WTC11 (cell line): ENCODE data around the gene VIPR2. TPM values are rescaled to one million over a fixed set of nuclear protein-coding genes. Genes with fewer than 3 reads are reported as not detected.

Experiments
- ATAC-seq: fragments of 200-7000 bp; cut with Tn5 transposase; 2 replicates; pipeline ENCODE4 v1.10.0; 2021; ENCODE audit warnings: mild to moderate bottlenecking, moderate library complexity
- CTCF ChIA-PET: fragments of 300-600 bp; sonication (Branson Sonifier 250); formaldehyde crosslinking; loops from one replicate; lab custom pipeline; 2021; ENCODE audit warnings: antibody characterized with exemption; lab: Charles Lee
- POLR2A ChIA-PET: fragments of 350-600 bp; sonication (Branson Sonifier 250); formaldehyde crosslinking; loops from one replicate; lab custom pipeline; 2021; ENCODE audit warnings: antibody characterized with exemption; lab: Charles Lee
- DNase-seq: peaks from one replicate; pipeline ENCODE4 v3.0.0; 2021; ENCODE audit warnings: low spot score
- H3K27ac Mint-ChIP-seq: 2 replicates; pipeline ENCODE4 v1.8.0; 2021; ENCODE audit warnings: mixed read lengths
- H3K27me3 Mint-ChIP-seq: 2 replicates; pipeline ENCODE4 v1.8.0; 2021; ENCODE audit warnings: low read depth, mild to moderate bottlenecking, moderate library complexity, mixed read lengths
- H3K36me3 Mint-ChIP-seq: 2 replicates; pipeline ENCODE4 v1.8.0; 2021; ENCODE audit warnings: mixed read lengths
- H3K4me1 Mint-ChIP-seq: 2 replicates; pipeline ENCODE4 v1.8.0; 2022; ENCODE audit warnings: mixed read lengths
- H3K4me3 Mint-ChIP-seq: 2 replicates; pipeline ENCODE4 v1.8.0; 2021; ENCODE audit warnings: mild to moderate bottlenecking, moderate library complexity, mixed read lengths
- H3K9me3 Mint-ChIP-seq: 2 replicates; pipeline ENCODE4 v1.8.0; 2021; ENCODE audit warnings: mixed read lengths
- AFF4 ChIP-seq: sonication (generic); formaldehyde crosslinking; IDR thresholded peaks from 2 replicates; pipeline ENCODE4 v1.8.1; 2023; ENCODE audit warnings: mild to moderate bottlenecking, missing genetic modification reagents, borderline replicate concordance
- AR ChIP-seq: fragments of 250-450 bp; sonication (Bioruptor Pico); IDR thresholded peaks from 2 replicates; pipeline ENCODE4 v1.9.0; 2021; ENCODE audit warnings: mild to moderate bottlenecking
- CBFB ChIP-seq: sonication (generic); formaldehyde crosslinking; IDR thresholded peaks from 2 replicates; pipeline ENCODE4 v1.8.1; 2022; ENCODE audit warnings: mild to moderate bottlenecking, low read depth, missing genetic modification reagents
- CDX4 ChIP-seq: fragments of 250-450 bp; sonication (Bioruptor Pico); IDR thresholded peaks from 2 replicates; pipeline ENCODE4 v1.9.0; 2021; ENCODE audit warnings: moderate library complexity, mild to moderate bottlenecking, inconsistent platforms, borderline replicate concordance
- CREB1 ChIP-seq: sonication (generic); formaldehyde crosslinking; IDR thresholded peaks from 2 replicates; pipeline ENCODE4 v1.8.0; 2023; ENCODE audit warnings: mild to moderate bottlenecking, missing genetic modification reagents
- EMX1 ChIP-seq: fragments of 250-450 bp; sonication (Bioruptor Pico); IDR thresholded peaks from 2 replicates; pipeline ENCODE4 v1.8.0; 2021; ENCODE audit warnings: mild to moderate bottlenecking
- GTF2I ChIP-seq: fragments of 250-450 bp; sonication (Bioruptor Pico); conservative IDR thresholded peaks from 2 replicates; pipeline ENCODE4 v1.4.0; 2021; ENCODE audit warnings: mild to moderate bottlenecking
- HMGA2 ChIP-seq: fragments of 250-450 bp; sonication (Bioruptor Pico); IDR thresholded peaks from 2 replicates; pipeline ENCODE4 v1.4.0; 2021; ENCODE audit warnings: mild to moderate bottlenecking, moderate library complexity
- IRF1 ChIP-seq: sonication (generic); formaldehyde crosslinking; IDR thresholded peaks from 2 replicates; pipeline ENCODE4 v1.8.0; 2023; ENCODE audit warnings: missing genetic modification reagents
- NFYB ChIP-seq: sonication (generic); formaldehyde crosslinking; conservative IDR thresholded peaks from 2 replicates; pipeline ENCODE4 v1.8.0; 2022; ENCODE audit warnings: low read depth, missing genetic modification reagents
- SMAD4 ChIP-seq: sonication (generic); formaldehyde crosslinking; IDR thresholded peaks from 2 replicates; pipeline ENCODE4 v1.8.0; 2022; ENCODE audit warnings: mild to moderate bottlenecking, missing genetic modification reagents
- SOX15 ChIP-seq: fragments of 250-450 bp; sonication (Bioruptor Pico); IDR thresholded peaks from 2 replicates; pipeline ENCODE4 v1.9.0; 2021; ENCODE audit warnings: mild to moderate bottlenecking
- TEAD1 ChIP-seq: sonication (generic); formaldehyde crosslinking; IDR thresholded peaks from 2 replicates; pipeline ENCODE4 v1.8.0; 2022; ENCODE audit warnings: mild to moderate bottlenecking, missing genetic modification reagents
- ZNF138 ChIP-seq: sonication (generic); formaldehyde crosslinking; conservative IDR thresholded peaks from 2 replicates; pipeline ENCODE4 v1.8.1; 2022; ENCODE audit warnings: mild to moderate bottlenecking, moderate library complexity, missing genetic modification reagents
- ZNF317 ChIP-seq: sonication (generic); formaldehyde crosslinking; IDR thresholded peaks from 2 replicates; pipeline ENCODE4 v1.8.1; 2023; ENCODE audit warnings: low read depth, mild to moderate bottlenecking, moderate library complexity, missing genetic modification reagents, borderline replicate concordance
- ZNF396 ChIP-seq: fragments of 250-450 bp; sonication (Bioruptor Pico); IDR thresholded peaks from 2 replicates; pipeline ENCODE4 v1.8.0; 2021; ENCODE audit warnings: mild to moderate bottlenecking, moderate library complexity, borderline replicate concordance
- ZNF423 ChIP-seq: fragments of 250-450 bp; sonication (Bioruptor Pico); IDR thresholded peaks from 2 replicates; pipeline ENCODE4 v2.1.2; 2022; ENCODE audit warnings: mild to moderate bottlenecking, moderate library complexity
- total RNA-seq: library from RNA; stranded (reverse); gene quantifications from 3 replicates; pipeline ENCODE4 v1.2.3, GENCODE V29; 2021

Gene VIPR2
- total RNA-seq, 1 experiment from 2014 or later = 7.5 TPM

GRCh38 chr7:159117366-159118196 lies 27.1 kb downstream of the VIPR2 start:
- peaks cover 35% of the 10 kb centered on the region for H3K4me1 Mint-ChIP-seq
- peaks cover 4% of the 10 kb centered on the region for H3K9me3 Mint-ChIP-seq
- H3K27ac Mint-ChIP-seq = no peak overlapping the region
- no peak for ATAC-seq
- CTCF ChIA-PET = interaction anchor here (0.9 to 1.3 kb wide), 2 partner anchors 59 to 86 kb away, joined by 3 to 4 read pairs; no protein-coding TSS in a partner anchor
- no peak overlapping the region for H3K4me3 Mint-ChIP-seq
- TF ChIP-seq AFF4 (CRISPR knock-in tag) = no peak
- TF ChIP-seq CBFB (CRISPR knock-in tag) = no peak
- no peak for TF ChIP-seq IRF1 (CRISPR knock-in tag)
- TF ChIP-seq NFYB (CRISPR knock-in tag) = no peak
- TF ChIP-seq EMX1 (CRISPR knock-in tag) = no peak
- no peak for TF ChIP-seq SOX15 (CRISPR knock-in tag)
- TF ChIP-seq AR (CRISPR knock-in tag) = no peak
- no peak for TF ChIP-seq ZNF423 (CRISPR knock-in tag)
- no peak for TF ChIP-seq SMAD4 (CRISPR knock-in tag)
- no peak for TF ChIP-seq ZNF396 (CRISPR knock-in tag)
- no peak for TF ChIP-seq CDX4 (CRISPR knock-in tag)
- TF ChIP-seq ZNF138 (CRISPR knock-in tag) = no peak
- no peak for TF ChIP-seq HMGA2
- no peak for TF ChIP-seq TEAD1 (CRISPR knock-in tag)
- no peak for TF ChIP-seq GTF2I (CRISPR knock-in tag)
- no peak for TF ChIP-seq CREB1 (CRISPR knock-in tag)
- TF ChIP-seq ZNF317 (CRISPR knock-in tag) = no peak
- no peaks in the 10 kb centered on the region for H3K27me3 Mint-ChIP-seq
- no peak for DNase-seq
- H3K36me3 Mint-ChIP-seq = no peaks in the 10 kb centered on the region
- POLR2A ChIA-PET = no interaction called here
